Suppressor macrophage treated with lipopolysaccharide for 4 hours (primary cell): Measurements from ENCODE around the gene WDFY2.
"Not testable (repeated sequence)": the region's sequence is repeated elsewhere in the genome, so short reads cannot be mapped to it uniquely, and the experiment has no call there.

Experiments used
- DNase-seq: peaks from one replicate; pipeline ENCODE4 v3.0.0-alpha.2; 2020

WDFY2 gene

DNA sequence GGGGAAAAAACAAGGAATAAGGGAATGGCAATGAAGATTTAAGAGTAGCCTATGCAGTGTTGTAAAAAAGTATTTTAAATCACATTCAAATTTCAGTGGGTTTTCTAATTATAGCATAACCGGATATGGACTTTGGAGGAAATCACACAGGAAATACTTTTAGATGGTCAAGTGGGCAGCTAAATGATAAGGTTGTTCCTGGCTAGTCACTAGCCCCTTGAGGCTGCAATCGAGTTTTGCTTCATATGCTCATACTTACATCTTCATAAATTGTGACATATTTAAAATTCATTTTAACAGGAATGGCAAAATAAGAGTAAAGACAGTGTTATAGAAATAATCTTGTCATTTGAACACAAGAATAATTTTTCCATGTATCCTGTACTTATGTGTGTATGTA lies 88.9 kb downstream of the WDFY2 start:
- DNase-seq = no peak

DNA sequence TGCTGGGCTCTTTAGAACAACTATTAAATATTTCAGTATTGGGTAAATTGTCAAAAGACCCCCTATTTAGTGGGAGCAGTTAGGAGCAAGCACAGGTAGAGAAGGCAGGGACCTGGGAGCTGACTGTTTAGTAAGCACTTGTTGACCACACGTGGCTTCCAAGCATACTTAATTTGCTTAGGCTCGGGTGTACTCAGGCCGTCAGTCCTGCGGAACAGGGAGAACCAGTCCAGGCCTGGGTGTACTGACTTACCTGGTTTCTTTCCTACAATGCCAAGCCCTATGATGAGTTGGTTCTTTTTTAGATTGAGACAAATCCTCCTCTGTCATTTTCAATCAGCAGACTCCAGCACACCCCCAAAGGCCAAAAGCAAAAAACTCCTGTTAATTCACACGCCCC lies 90.0 kb downstream of the WDFY2 start:
- DNase-seq = no peak

DNA sequence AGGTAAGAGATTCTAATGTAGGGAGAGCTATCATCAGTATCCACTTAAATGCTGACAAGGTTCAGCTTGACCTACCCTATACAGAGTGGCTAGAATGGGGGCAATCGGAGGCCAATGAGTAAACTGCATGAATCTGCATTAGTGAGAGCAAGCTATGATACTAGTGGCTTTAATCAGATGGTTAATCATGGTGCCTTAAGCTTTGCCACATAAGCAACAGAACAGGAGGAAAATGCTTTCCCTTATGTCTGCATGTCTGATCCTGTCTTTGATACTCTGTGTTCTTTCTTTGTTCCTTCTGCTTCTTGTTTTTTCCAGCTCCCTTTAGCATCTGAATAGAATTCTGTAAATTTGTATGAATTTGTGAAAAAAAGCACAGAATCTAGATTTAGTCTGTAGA lies 91.1 kb downstream of the WDFY2 start:
- no peak for DNase-seq

DNA sequence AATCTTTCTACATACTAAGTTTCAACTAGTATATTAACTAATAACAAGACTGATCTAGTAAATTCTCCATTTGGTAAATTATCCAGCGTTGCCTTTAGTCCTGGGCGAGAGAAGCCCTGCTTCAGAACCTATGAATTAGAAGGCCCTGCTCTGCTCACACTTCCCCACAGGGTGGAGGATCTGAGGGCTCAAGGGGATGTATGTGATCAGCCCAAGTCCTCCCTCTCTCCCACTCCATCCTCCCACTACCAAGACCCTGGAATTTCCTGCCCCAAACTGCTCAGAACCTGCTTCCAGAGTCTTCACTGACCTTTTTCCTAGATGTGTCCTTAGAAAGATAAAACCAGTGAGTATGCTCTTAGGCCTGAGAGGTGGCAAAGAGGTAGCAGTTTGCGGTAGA lies 91.6 kb downstream of the WDFY2 start:
- DNase-seq = no peak

DNA sequence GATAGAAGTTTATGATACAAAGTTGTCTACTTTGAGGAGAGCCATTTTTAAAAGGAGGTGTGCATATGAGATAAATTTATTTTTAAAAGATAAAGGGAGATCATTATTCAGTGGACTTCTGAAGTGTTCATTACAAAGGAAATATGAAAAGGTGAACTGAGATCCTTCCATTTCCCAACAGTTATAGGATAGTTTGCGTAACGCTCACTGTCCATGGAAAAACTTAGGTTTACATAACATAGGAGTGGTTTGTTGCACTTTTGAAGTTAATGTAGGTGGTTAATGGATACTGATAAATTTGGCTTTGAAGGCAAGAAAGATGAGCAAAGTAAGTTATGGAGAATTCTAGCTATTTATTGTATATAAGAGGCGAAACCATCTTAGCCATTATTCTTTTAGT lies 92.5 kb downstream of the WDFY2 start:
- DNase-seq = no peak

DNA sequence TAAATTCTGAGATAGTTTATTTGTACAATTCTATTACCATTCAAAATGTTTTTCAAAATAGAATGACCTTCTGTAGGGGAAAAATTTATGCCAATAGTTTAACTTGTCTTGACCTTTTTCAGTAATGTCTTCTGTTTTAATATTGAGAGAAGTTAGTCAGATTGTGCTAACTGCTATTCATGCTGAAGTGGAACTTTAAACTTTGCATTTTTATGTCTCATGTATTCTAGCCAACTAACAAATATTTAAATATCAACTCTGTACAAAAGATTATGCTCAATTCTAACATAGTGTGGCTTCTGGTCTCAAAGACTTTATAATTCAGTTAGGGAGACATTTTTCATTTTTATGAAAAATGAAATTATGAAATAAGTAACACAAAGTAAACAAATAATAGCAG lies 94.2 kb downstream of the WDFY2 start:
- DNase-seq = no peak

DNA sequence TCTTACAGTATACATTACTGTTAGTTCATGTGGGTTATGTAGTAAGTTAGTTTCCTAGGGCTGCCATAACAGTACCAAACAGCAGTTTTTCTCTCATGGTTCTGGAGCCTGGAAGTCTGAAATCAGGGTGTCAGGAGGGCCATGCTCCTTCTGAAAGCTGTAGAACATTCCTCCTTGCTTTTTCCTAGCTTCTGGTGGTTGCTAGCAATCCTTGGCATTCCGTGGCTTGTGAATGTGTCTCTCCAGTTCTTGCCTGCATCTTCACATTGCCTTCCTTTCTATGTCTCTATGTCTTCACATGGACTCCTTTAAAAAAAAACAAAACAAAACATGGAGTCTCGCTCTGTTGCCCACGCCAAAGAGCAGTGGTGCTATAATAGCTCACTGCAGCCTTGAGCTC lies 95.4 kb downstream of the WDFY2 start:
- no peak for DNase-seq

DNA sequence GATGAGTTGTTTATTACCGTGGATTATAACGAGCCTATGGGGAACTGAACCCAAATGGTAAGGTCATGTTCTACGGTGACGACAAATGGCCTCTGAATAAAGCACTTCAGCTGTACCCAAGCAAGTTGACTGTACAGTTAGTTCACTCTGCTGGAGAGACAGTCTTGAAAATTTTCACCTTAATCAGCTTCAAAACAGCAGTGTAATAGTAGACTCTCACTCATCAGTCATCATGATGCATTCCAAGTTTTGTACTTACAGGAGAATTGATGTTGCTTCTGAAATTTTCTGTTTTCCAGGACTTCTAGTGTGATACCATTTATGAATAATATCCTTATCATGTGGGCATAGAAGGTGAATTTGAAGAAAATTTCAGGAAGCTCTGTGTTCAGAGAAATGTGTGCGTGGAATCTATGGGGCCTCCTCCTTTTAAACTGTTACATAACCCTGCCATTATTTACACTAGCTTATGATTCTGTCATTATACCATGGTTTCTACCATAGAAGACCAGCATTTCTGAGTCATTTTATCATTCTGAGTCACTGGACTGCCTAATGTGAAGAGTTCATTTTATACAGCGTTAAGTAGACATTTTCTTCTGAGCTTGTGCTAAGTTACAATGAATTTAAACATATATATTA lies 96.9 kb downstream of the WDFY2 start:
- DNase-seq = peak; percentile 33

DNA sequence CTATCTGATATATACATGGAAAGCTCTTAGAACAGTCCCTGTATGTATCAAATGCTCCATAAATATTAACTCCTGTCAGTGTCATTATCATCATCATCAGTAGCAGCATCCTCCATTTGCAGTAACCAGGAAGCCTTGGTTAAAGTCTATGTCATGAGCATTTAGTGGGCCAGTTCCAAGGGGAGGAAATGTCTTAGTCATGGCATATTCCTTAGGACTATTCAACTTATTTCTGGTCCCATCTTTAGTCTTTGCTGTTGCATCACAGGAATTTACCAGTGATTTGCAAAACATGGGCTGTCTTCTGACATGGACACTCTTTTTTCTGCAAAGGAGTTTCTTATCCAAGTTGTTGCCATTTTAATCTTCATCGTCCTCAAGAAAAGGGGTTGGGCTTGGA lies 98.4 kb downstream of the WDFY2 start:
- no peak for DNase-seq

DNA sequence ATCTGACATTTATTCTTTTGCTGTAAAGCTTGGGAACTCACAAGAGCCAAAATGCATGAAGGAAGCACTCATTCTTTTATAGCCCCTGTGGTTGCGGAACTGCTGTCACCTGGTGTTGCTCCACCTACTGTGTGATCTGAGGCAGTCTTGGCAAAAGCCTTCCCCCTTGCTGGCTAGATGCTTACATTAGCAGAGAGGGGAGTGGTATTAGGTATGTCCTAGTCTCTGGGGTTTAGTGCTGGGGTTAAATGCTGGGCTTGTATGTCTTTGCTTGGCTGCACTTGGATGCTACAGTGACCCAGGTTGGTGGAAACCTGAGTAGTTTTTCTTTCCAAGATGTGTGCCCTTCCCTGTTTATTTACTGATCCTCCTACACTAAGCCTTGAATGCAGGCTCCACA lies 99.3 kb downstream of the WDFY2 start:
- DNase-seq = no peak

DNA sequence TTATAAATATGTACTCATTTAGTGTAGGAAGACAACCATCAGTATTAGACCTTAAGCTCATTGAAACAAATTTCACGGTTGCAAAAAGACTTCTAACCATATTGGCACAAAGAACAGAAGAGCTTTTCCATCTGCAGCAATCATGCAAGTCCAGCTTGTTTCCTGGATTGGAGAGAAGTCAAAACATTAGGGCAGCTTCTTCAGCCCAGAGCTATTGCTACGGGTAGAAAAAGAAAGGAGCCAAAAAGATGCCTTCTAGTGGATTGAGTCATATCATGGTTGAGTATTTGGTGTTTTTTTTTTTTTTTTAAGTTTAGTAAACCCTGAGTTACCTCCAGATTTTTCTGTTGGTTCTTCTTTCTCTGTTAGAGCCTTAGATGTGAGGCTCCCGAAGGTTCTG lies 99.8 kb downstream of the WDFY2 start:
- no peak for DNase-seq

DNA sequence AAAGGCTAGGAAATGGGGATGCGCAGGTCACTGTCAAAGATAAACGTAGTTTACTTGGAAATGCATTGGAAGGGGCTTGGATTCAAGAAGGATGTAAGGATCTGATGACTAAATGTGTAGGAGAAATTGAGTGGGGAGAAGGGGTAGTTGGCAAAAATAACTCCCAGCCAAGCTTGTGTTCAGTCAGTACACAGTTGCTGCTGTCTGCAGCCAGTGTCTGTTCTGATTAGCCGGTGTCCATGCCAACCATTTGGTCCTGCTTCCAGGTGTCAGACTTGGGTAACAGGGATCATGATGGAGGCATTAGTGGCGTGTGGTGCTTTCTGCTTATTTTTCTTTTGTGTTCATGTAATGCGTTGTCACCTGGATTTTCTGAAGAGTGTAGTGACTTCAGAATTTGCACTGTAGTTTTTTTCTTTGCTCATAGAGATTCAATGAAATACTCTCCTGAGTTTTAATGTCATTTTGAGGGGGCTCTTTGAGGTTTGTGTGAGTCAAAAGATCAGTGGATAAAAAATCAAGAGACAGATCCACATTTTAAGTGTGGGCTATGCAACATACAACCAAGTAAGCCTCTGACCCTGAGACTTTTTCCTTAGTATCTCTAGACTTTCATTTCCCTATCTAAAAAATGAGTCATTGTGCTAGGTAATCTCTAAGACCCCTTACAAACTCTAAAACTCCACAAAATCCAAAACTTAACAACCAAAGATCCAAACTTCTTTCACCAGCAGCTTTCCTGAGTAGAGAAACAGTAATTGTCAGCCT lies 103.9 kb downstream of the WDFY2 start:
- no peak for DNase-seq

DNA sequence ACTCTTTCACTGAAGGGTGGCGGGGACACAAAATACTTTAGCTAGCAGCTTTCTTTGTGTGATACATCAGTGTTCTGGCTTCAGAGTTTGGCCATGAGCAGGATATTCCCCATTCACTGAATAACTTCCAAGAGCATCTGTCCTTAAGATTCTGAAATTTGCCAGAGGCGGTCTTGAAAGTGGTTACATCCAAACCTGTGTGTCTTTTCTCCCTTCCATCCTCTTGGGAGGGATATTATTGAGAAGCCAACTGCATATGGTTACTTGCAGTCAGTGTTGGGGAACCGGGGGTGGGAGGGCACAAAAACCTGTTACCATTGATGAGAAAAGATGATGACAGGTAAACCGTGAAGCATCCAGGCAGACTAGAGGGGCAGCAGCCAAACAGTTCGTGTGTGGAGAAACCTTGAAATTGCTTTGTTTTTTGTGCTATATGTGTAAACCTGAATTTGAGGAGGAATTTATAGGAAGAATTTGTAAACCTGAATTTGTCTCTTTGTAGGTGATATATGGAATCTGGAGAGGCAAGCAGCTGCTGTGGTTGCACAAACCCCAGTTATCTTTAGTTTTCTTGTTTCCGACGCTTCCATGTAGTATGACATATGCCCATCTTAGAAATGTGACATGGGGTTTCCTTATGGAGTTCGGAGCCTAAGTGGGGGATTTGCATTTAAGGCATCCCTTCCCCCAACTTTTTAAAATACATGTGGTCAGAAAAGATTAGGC lies 104.8 kb downstream of the WDFY2 start:
- DNase-seq = no peak

DNA sequence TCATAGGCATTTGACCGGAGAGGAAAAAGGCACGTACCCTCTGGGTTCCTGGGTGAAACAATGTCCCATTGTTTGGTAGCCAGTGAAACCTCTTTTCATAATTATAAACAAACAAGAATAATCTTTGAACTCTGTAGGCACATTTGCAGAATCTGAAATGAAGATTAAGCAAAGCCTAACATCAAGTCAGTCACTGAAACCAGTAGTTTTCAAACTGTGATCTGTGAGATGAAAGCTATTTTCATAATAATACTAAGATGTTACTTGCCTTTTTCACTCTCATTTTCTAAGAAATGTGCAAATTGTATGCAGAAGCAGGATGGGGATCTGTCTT lies 105.4 kb downstream of the WDFY2 start:
- no peak for DNase-seq

DNA sequence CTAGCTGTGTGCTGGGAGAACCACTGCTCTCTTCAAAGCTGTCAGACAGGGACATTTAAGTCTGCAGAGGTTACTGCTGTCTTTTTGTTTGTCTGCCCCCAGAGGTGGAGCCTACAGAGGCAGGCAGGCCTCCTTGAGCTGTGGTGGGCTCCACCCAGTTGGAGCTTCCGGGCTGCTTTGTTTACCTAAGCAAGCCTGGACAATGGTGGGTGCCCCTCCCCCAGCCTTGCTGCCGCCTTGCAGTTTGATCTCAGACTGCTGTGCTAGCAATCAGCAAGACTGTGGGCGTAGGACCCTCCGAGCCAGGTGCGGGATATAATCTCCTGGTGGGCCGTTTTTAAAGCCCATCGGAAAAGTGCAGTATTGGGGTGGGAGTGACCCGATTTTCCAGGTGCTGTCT lies 111.4 kb downstream of the WDFY2 start:
- DNase-seq = not testable (repeated sequence)

DNA sequence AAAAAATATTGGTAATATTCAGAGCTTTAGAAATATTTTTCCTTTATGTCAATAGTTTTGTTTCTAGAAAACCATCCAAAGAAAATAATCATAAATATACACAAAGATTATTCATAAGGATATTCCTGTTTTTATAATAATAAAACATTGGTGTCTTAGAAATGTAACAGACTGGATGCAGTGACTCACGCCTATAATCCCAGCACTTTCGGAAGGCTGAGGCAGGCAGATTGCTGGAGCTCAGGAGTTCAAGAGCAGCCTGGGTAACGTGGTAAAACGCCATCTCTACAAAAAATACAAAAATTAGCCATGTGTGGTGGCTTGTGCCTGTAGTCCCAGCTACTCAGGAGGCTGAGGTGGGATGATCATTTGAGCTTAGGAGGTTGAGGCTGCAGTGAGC lies 112.9 kb downstream of the WDFY2 start:
- DNase-seq = no peak

DNA sequence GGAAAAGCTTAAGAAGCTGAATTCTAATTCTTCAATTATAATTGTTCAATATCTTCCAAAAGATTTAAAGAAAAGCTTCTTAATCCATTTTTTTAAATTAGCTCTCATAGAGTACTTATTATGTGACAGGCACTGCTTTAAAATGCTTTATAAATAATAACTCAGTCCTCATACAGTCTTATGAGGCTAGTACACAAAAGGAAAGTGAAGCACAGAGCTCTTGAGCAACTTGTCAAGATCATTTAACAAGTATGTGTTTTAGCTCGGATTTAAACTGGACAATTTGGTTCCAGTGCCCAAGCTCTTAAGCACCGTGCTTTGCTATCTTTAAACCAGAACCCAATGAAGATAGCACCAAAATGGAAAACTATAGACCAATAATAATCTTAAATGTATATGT lies 113.6 kb downstream of the WDFY2 start:
- no peak for DNase-seq

DNA sequence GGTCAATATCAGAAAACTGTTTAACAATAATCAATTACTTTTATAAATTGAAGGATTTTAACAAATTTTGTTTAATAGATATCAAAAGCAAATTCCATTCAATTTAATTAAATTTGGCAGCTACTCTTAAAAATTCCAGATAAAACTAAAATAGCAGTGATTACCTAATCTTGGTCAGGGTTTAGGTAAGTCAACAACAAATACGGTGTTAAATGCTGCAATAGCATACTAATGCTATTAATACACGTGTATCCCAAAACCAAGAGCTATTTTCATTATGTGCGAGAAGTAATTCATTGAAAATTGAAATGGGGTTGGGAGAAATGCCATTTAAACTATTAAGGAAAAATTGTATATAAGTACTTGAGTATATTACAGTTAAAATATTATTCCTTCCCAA lies 114.1 kb downstream of the WDFY2 start:
- DNase-seq = no peak

DNA sequence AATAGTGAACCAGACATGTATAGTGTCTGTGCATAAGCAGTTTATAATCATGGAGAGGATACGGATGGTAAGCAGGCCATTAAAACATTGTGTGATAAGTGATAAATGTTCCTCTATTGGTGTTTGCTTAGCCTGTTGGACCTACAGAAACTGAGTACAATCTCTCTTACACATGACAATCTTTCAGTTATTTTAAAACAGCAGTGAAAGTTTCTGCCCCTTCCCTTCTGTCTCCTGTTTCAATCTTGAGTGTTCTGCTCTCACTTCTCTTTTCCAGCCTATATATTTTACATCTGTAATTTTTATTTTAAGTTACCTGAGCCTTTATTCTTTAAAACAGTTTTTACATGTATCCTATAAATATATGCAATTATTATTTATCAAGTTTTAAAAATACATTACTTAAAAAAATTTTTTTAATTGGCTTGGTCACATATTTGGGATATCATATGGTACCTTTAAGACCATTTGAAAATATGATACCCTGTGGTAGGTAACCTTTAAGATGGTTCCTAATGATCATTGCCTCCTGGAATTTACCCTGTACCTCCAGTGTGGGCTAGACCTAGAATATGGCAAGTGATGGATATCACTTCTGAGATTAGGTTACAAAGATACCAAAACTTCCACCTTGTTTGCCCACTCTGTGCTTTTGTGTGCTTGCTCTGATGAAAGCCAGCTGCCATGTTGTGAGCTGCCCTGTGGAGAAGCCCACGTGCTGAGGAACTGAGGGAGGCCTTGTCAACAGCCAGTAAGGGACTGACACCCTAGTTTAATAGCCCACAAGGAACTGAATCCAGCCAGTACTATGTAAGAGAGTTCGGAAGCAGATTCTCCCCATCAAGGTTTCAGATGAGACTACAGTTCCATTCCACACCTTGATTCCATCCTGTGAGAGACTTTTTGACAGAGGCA lies 120.4 kb downstream of the WDFY2 start:
- peak; percentile 14 for DNase-seq

DNA sequence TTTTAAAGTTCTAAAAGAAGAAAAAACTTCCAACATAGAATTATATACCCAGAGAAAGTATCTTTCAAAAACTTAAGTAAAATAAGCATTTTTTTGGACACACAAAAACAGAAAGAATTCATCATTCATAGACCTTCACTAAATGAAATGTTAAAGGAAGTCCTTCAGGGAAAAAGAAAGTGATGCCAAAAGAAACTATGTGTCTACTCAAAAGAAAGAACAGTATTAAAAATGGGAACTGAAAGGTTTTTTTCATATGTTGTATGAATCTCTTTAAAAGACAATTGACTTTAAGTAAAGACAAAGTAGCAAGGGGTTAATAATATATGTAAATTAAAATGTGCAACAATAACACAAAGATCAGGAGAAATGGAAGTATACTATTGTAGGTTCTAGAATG lies 123.2 kb downstream of the WDFY2 start:
- DNase-seq = peak; percentile 58

DNA sequence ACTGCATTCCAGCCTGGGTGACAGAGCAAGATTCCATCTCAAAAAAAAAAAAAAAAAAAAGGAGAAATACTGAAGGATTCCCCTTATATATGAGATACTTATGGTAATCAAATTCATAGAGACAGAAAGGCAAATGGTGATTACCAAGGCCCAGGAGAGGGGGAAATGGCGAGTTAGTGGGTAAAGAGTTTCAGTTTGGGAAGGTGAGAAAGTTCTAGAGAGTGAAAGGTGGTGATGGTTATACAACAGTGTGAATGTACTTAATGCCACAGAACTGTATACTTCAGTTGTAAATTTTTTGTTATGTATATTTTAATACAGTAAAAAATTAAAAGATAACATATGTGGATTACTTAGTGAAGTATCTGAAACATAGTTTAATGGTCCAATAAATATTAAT lies 129.5 kb downstream of the WDFY2 start:
- no peak for DNase-seq

DNA sequence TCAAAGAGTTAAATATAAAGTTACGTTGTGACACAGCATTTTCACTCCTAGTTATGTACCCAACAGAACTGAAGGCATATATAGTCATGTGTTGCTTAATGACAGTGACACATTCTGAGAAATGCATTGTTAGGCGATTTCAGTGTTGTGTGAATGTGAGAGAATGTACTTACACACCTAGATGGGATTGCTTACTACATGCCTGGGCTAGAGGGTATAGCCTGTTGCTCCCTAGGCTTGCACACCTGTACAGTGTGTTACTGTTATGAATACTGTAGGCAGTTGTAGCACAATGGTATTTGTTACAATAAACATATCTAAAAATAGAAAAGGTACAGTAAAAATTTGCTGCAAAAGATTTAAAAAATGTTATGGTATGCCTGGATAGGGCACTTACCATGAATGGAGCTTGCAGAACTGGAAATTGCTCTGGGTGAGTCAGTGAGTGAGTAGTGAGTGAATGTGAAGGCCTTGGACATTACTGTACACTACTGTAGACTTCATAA lies 130.5 kb downstream of the WDFY2 start:
- peak; percentile 75 for DNase-seq

DNA sequence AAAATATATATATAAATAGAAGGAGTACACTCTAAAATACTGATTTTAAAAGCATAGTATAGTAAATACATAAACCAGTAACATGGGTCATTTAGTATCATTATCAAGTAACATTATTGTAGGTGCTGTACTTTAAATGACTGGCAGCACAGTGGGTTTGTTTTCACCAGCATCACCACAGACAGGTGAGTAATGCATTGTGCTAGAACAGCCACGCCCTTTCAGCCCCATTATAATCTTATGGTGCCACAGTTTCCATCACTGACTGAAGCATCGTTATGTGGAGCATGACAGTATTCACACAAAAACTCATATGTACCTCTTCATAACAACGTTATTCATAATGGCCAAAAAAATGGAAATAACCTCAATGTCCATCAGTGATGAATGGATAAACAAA lies 131.4 kb downstream of the WDFY2 start:
- DNase-seq = no peak
